ENCODE results near the gene IL22RA1.

IL22RA1 gene

DNA sequence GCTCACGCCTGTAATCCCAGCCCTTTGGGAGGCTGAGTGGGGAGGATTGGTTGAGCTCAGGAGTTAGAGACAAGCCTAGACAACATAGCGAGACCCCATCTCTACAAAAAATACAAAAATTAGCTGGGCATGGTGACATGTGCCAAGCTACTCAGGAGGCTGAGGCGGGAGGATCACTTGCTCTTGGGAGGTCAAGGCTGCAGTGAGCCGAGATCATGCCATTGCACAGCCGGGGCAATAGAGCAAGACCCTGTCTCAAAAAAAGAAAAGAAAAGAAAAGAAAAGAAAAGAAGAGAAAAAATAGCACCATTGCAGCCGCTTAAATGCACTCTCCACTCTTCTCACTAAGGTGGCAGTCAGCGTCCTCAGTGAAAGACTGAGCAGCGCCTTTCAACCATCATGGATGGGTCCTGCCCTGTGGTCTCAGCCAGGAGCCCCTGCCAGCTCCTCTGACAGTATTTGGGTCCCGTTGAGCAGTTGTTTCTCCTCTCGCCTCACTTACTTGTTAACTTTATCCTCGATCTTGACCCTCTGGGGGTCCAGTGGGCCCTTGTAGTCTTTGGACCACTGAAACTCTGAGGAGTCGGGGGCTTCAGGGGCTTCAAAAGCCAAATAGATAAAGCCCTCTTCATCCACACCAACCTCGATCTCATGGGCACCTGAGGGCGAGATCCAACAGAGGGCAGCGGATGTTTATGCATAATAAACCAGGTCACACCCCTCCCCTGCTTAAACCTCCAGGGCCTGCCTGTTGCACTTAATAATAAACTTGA is 67.9 kb downstream of the IL22RA1 start:
- DNase-seq (ENCODE audit: low spot score) = no peak

DNA sequence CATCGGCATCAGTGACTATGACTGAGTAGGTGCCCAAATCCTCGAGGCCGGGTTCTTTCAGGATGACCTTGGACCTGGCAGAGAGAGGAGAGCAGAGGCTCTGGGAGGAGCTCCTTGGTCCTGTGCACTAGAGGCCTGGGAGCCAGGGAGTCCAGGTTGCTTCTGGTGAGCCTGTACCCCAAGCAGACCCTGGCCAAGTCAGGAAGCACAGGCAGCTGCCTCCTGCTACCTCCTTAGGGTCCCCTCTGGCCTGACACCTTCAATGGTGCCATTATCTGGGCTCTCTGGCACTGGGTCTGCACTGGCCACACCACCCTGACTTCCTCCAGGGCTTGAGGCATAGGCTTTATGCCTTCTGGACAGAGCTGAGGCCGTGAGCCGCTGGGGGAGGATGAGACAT is 68.7 kb downstream of the IL22RA1 start:
- DNase-seq (ENCODE audit: low spot score) = no peak

DNA sequence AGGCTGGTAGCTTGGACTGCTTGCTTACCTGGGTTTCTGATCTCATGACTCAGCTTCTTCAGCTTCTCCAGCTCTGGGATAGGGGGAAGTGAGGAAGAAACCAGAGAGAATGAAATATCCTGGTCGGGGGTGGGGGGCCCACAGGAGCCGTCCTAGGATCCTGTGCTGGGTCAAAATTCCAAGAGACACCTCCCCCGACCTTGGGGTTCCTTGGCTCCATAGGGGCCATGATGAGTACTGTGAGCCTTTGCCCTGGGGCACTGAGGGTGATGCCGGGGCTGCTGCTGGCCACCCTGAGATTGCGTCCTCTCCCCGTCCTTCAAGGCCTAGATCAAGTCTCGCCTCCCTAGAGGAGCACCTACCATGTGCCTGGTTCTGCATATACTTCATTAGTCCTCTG is 71.0 kb downstream of the IL22RA1 start:
- no peak for DNase-seq (ENCODE audit: low spot score)

DNA sequence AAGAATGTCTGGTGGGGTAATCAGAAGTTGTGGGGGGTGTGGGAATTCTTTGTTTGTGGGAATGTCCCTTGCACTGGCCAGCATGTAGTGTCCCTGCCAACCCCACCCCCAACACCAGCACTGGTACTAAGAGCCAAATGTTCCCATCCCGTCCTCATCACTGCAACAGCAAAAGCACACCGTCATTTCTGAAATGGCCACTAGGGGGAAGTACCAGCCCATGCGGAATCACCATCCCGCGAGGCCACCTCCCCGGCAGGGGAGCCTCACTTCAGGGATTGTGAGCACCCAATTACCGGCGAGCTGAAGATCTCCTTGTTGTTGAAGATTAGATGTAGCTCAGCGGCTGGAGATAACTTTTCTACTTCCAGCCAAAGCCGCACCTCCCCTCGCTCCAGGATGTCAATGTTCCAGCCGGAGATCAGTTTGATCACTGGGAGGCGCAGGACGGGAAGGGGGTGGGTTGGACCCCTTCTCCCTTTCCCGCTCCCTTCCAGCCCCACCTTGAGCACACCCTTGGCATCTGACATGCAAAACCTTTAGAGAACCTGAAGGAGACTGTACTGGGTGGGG is 72.0 kb downstream of the IL22RA1 start:
- DNase-seq (ENCODE audit: low spot score) = peak; percentile 65

DNA sequence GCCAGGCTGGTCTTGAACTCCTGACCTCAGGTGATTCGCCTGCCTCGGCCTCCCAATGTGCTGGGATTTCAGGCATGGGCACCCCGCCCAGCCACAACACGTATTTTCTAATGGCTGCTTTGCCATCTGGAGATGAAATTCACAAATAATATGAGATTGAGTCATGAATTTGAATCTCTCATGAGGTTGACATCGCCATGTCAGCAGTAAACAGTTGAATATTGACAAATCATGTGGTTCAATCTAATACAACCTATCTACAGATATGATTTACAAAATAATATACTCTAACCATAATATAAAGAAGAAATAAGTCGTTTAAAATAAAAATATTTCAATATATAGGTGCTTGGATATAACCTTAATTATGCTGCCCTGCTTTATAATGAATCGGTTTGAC is 73.1 kb downstream of the IL22RA1 start:
- no peak for DNase-seq (ENCODE audit: low spot score)
